22Rv1 (cell line): ENCODE measurements around the gene MRPL18.

Experiments used
- H3K27ac ChIP-seq: fragments of 450-650 bp; 2 replicates; pipeline ENCODE4 v1.5.1; 2017
- CTCF ChIP-seq: fragments of 450-650 bp; IDR thresholded peaks from 2 replicates; pipeline ENCODE4 v1.5.1; 2017; ENCODE audit warnings: mild to moderate bottlenecking
- ZFX ChIP-seq: fragments of 450-650 bp; IDR thresholded peaks from 2 replicates; pipeline ENCODE4 v1.6.1; 2017; ENCODE audit warnings: antibody characterized with exemption, borderline replicate concordance

MRPL18 gene

GRCh38 chr6:159826968-159827647 lies 36.8 kb downstream of the MRPL18 start:
- no peak for TF ChIP-seq CTCF
- H3K27ac ChIP-seq: no peak overlapping the region

- H3K27ac ChIP-seq: no peak overlapping the region
Observed at GRCh38 chr6:159828074-159828473, 37.8 kb downstream of the MRPL18 start.

DNA sequence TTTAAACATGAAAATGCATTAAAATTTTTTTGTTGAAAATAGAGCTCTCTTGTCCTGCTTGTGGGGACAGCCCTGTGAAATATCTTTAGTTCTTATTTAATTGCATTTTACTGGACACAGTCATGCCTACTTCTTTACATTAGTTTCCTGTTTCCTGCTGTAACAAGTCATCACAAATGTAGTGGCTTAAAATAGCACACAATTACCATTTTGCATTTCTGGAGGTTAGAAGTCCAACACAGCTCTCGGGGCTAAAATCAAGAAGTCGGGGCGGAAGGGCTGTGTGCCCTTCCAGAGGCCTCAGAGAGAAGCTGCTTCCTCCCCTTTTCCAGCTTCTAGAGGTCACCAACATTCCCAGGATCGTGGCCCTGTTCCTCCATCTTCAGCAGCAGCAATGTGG lies 39.3 kb downstream of the MRPL18 start:
- TF ChIP-seq CTCF: no peak
- TF ChIP-seq ZFX: no peak
- H3K27ac ChIP-seq: no peak overlapping the region

More at GRCh38 chr6:159828074-159828473, 37.8 kb downstream of the MRPL18 start:
- TF ChIP-seq CTCF (no peak), ZFX (no peak)

- no peak for TF ChIP-seq CTCF
- TF ChIP-seq ZFX: no peak
- no peak overlapping the region for H3K27ac ChIP-seq
Observed at GRCh38 chr6:159830501-159831372, 40.5 kb downstream of the MRPL18 start.

DNA sequence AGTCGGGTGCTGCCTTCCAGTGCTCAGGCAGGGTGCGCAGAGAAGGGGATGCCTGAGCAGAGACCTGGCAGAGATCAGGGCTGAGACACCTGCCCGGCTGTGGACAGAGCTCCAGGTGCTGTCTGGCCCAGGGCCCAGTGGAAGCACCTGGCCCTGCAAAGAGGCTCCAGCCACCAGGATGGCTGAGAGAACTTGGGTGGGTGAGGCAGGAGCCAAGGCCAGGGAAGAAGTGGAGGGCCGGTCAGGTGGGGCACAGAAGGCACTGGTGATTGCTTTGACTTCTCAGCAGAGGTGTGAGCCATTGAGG lies 41.1 kb downstream of the MRPL18 start:
- H3K27ac ChIP-seq: no peak overlapping the region
- TF ChIP-seq CTCF (no peak), ZFX (no peak)

GRCh38 chr6:159832946-159833345 lies 42.7 kb downstream of the MRPL18 start:
- TF ChIP-seq CTCF (no peak), ZFX (no peak)
- no peak overlapping the region for H3K27ac ChIP-seq

DNA sequence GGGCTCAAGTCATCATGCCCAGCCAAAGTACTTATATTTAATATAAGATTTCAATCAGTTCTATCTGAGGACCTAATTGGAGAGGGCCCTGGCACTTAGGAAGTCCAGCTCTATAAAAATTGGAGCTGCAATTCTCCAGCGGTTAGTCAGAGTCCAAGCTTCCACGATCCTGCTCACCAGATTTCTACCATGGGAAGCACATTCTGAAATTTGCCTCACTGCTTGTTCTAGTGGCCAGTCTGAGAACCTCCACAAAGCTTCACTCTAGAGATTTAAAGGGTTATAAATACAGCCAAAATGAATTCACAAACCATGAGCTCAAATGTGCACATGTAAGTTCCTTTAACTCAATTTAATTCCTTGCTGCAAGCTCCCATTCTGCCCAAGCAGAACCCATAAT lies 43.3 kb downstream of the MRPL18 start:
- H3K27ac ChIP-seq: no peak overlapping the region
- TF ChIP-seq CTCF (no peak), ZFX (no peak)
